Measurements from ENCODE around the gene CCDC146. TPM values are rescaled to one million over a fixed set of nuclear protein-coding genes. Genes with fewer than 3 reads are reported as not detected.

CCDC146 gene
- polyA plus RNA-seq, 1 of the 3 experiments (the other 2 are of a cell fraction): 2.7 TPM

- Histone ChIP-seq H3K4me3 (ENCODE audit: low read depth in 2 of 2, low read length in 1 of 2) (no peak overlapping the region), H3F3A (replicated peaks; ENCODE audit: insufficient read depth) (no peaks in the 10 kb centered on the region), H3K9me2 (no peaks in the 10 kb centered on the region), H3K4me2 (no peak overlapping the region), H3K36me3 (replicated peaks in 1 of 2; ENCODE audit: control insufficient read depth in 1 of 2, insufficient read depth in 2 of 2, low read length in 1 of 2) (no peaks in the 10 kb centered on the region), H3K27ac (ENCODE audit: low read depth in 2 of 2, low read length in 1 of 2) (no peak overlapping the region), H2AFZ (ENCODE audit: low read depth) (no peak overlapping the region), H3K9ac (no peak overlapping the region), H3K27me3 (ENCODE audit: insufficient read depth) (no peaks in the 10 kb centered on the region), H4K20me1 (ENCODE audit: insufficient read depth) (no peaks in the 10 kb centered on the region), H3K79me2 (ENCODE audit: insufficient read depth) (no peaks in the 10 kb centered on the region), H3K4me1 (ENCODE audit: control insufficient read depth in 1 of 2, insufficient read depth in 2 of 2, low read depth in 1 of 2, low read length in 1 of 2) (no peaks in the 10 kb centered on the region), H3K9me3 (no peaks in the 10 kb centered on the region)
- 91% methylated on average over 5 of the region's 5 CpGs for WGBS (ENCODE audit: low lambda C conversion rate)
- ChIA-PET CTCF (interaction anchor here (0.8 to 1.3 kb wide), 2 partner anchors 54 to 79 kb away, joined by 4 read pairs; no protein-coding TSS in a partner anchor), POLR2A (no interaction called here)
- DNase-seq: no peak
- TF ChIP-seq GATA2 (CRISPR knock-in tag; IDR thresholded peaks at IDR 0.05) (no peak), TEAD4 (IDR thresholded peaks at IDR 0.05; ENCODE audit: borderline replicate concordance, insufficient read depth) (no peak), TAF1 (IDR thresholded peaks at IDR 0.05; ENCODE audit: borderline replicate concordance, low read depth, low read length) (no peak), MXI1 (IDR thresholded peaks at IDR 0.05; ENCODE audit: low read depth, low read length) (no peak)
Observed at GRCh38 chr7:77252506-77252905, 130.1 kb downstream of the CCDC146 start.

GRCh38 chr7:77253151-77253550, 130.7 kb downstream of the CCDC146 start:
- no peaks in the 10 kb centered on the region for H3K27me3 ChIP-seq (ENCODE audit: insufficient read depth)
- H3K4me2 ChIP-seq: no peak overlapping the region
- TF ChIP-seq SIN3A (IDR thresholded peaks at IDR 0.05; ENCODE audit: borderline replicate concordance, low read depth, low read length): no peak
- TF ChIP-seq MEF2A (IDR thresholded peaks at IDR 0.05; ENCODE audit: borderline replicate concordance, low read depth): no peak
- TF ChIP-seq CHD2 (IDR thresholded peaks at IDR 0.05; ENCODE audit: low read length, partially characterized antibody): no peak
- TF ChIP-seq SMC3 (IDR thresholded peaks at IDR 0.05; ENCODE audit: low read depth, low read length): no peak
- no peak for TF ChIP-seq EZH2phosphoT487 (IDR thresholded peaks at IDR 0.05; ENCODE audit: borderline replicate concordance, low read depth)
- no peak for TF ChIP-seq MXI1 (IDR thresholded peaks at IDR 0.05; ENCODE audit: low read depth, low read length)
- TF ChIP-seq FOXJ3 (CRISPR knock-in tag; IDR thresholded peaks at IDR 0.05): no peak
- TF ChIP-seq EP300 (IDR thresholded peaks at IDR 0.05; ENCODE audit: borderline replicate concordance in 1 of 2, low read depth in 1 of 2, low read length in 1 of 2): no peak
- TF ChIP-seq RXRA (IDR thresholded peaks at IDR 0.05; ENCODE audit: borderline replicate concordance, low read depth): no peak
- TF ChIP-seq TCF12 (IDR thresholded peaks at IDR 0.05): no peak
- no peak for TF ChIP-seq JUND (IDR thresholded peaks at IDR 0.05)
- H3K36me3 ChIP-seq (replicated peaks in 1 of 2; ENCODE audit: control insufficient read depth in 1 of 2, insufficient read depth in 2 of 2, low read length in 1 of 2): no peaks in the 10 kb centered on the region
- no peak overlapping the region for H3K9ac ChIP-seq
- H2AFZ ChIP-seq (ENCODE audit: low read depth): no peak overlapping the region
- no peaks in the 10 kb centered on the region for H3K79me2 ChIP-seq (ENCODE audit: insufficient read depth)
- peaks cover 0 to 3% of the 10 kb centered on the region in 2 experiments; a peak in 1 of 4 replicates for H3K4me1 ChIP-seq (ENCODE audit: control insufficient read depth in 1 of 2, insufficient read depth in 2 of 2, low read depth in 1 of 2, low read length in 1 of 2)
- H3K4me3 ChIP-seq (ENCODE audit: low read depth in 2 of 2, low read length in 1 of 2): no peak overlapping the region
- CTCF ChIA-PET: interaction anchor here (1.3 kb wide), 1 partner anchor 79 kb away, joined by 4 read pairs; no protein-coding TSS in a partner anchor
- no peak overlapping the region for H3K27ac ChIP-seq (ENCODE audit: low read depth in 2 of 2, low read length in 1 of 2)
- 69% methylated on average over 3 of the region's 3 CpGs for WGBS (ENCODE audit: low lambda C conversion rate)
- no peak for DNase-seq
- H3K9me3 ChIP-seq: no peaks in the 10 kb centered on the region
- POLR2A ChIA-PET: no interaction called here
- H3K9me2 ChIP-seq: no peaks in the 10 kb centered on the region
- no peaks in the 10 kb centered on the region for H3F3A ChIP-seq (replicated peaks; ENCODE audit: insufficient read depth)
- no peaks in the 10 kb centered on the region for H4K20me1 ChIP-seq (ENCODE audit: insufficient read depth)

- Histone ChIP-seq H3K4me1 (ENCODE audit: control insufficient read depth in 1 of 2, insufficient read depth in 2 of 2, low read depth in 1 of 2, low read length in 1 of 2) (peaks cover 0 to 4% of the 10 kb centered on the region in 2 experiments; a peak in 1 of 4 replicates), H3K36me3 (replicated peaks in 1 of 2; ENCODE audit: control insufficient read depth in 1 of 2, insufficient read depth in 2 of 2, low read length in 1 of 2) (no peaks in the 10 kb centered on the region), H3K4me3 (ENCODE audit: low read depth in 2 of 2, low read length in 1 of 2) (no peak overlapping the region), H4K20me1 (ENCODE audit: insufficient read depth) (no peaks in the 10 kb centered on the region), H3K27me3 (ENCODE audit: insufficient read depth) (no peaks in the 10 kb centered on the region), H3K4me2 (no peak overlapping the region), H3K9me2 (no peaks in the 10 kb centered on the region), H3K27ac (ENCODE audit: low read depth in 2 of 2, low read length in 1 of 2) (no peak overlapping the region), H3K79me2 (ENCODE audit: insufficient read depth) (no peaks in the 10 kb centered on the region), H2AFZ (ENCODE audit: low read depth) (no peak overlapping the region), H3K9ac (no peak overlapping the region), H3K9me3 (no peaks in the 10 kb centered on the region), H3F3A (replicated peaks; ENCODE audit: insufficient read depth) (no peaks in the 10 kb centered on the region)
- DNase-seq: no peak
- ChIA-PET POLR2A (no interaction called here), CTCF (interaction anchor here (0.5 to 1.7 kb wide), 4 partner anchors 11 to 77 kb away, joined by 3 to 8 read pairs (median 3); no protein-coding TSS in a partner anchor)
- TF ChIP-seq YY1 (IDR thresholded peaks at IDR 0.05; ENCODE audit: low read depth): no peak
- TF ChIP-seq POLR2AphosphoS5 (IDR thresholded peaks at IDR 0.05; ENCODE audit: low read depth, low read length): no peak
- TF ChIP-seq, protein P1, sequence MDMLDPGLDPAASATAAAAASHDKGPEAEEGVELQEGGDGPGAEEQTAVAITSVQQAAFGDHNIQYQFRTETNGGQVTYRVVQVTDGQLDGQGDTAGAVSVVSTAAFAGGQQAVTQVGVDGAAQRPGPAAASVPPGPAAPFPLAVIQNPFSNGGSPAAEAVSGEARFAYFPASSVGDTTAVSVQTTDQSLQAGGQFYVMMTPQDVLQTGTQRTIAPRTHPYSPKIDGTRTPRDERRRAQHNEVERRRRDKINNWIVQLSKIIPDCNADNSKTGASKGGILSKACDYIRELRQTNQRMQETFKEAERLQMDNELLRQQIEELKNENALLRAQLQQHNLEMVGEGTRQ (IDR thresholded peaks at IDR 0.05; ENCODE audit: borderline replicate concordance, low read depth, low read length): no peak
- TF ChIP-seq REST (IDR thresholded peaks at IDR 0.05; ENCODE audit: low read depth, low read length): no peak
- TF ChIP-seq PBX3 (IDR thresholded peaks at IDR 0.05): no peak
Observed at GRCh38 chr7:77254429-77254828, 132.0 kb downstream of the CCDC146 start.
